SK-N-SH (cell line): ENCODE results near the gene MRGPRD. TPM values are rescaled to one million over a fixed set of nuclear protein-coding genes. Genes with fewer than 3 reads are reported as not detected.

ENCODE experiments used
- CTCF ChIA-PET: fragments of 300-600, 350-600 bp; formaldehyde crosslinking; extraction: SDS; loops from one replicate; lab custom pipeline; 2021; lab: Yijun Ruan, JAX
- POLR2A ChIA-PET: fragments of 350-600 bp; sonication (Branson Sonifier 250); formaldehyde crosslinking; extraction: SDS; loops from one replicate; lab custom pipeline; 2020; ENCODE audit warnings: antibody characterized with exemption, inconsistent platforms; lab: Yijun Ruan, JAX
- DNase-seq: peaks from one replicate; pipeline ENCODE4 v3.0.0; 2012
- H2AFZ ChIP-seq: fragments of 200-600 bp; sonication (generic); 2 replicates; pipeline ENCODE4 v1.8.1; 2016; ENCODE audit warnings: antibody characterized with exemption, mild to moderate bottlenecking, low read depth
- H3F3A ChIP-seq: fragments of 200-600 bp; sonication (generic); replicated peaks from 2 replicates; pipeline ENCODE3; 2016; ENCODE audit warnings: antibody characterized with exemption, mild to moderate bottlenecking; ENCODE audit not compliant: insufficient read depth
- H3K27ac ChIP-seq, 2 experiments: fragments of 200-500 bp in 1 of 2; fragments of 200-600 bp in 1 of 2; sonication (Bioruptor generic) in 1 of 2; sonication (generic), shearing (Covaris generic) in 1 of 2; 2 replicates each; pipeline versions ENCODE4 v1.5.1 to v1.6.1; 2014 to 2016; ENCODE audit warnings: low read depth in 2 of 2, inconsistent platforms in 1 of 2, low read length in 1 of 2, mild to moderate bottlenecking in 1 of 2, mixed read lengths in 1 of 2
- H3K27me3 ChIP-seq: fragments of 200-600 bp; sonication (generic), shearing (Covaris generic); 2 replicates; pipeline ENCODE4 v1.6.1; 2016; ENCODE audit warnings: mixed run types; ENCODE audit not compliant: insufficient read depth
- H3K36me3 ChIP-seq, 2 experiments: fragments of 200-500 bp in 1 of 2; fragments of 200-600 bp in 1 of 2; sonication (Bioruptor generic) in 1 of 2; sonication (generic) in 1 of 2; replicated peaks in 1 of 2; 2 replicates each; pipeline versions ENCODE3 to v1.5.1; 2014 to 2016; ENCODE audit warnings: low read length in 1 of 2, mild to moderate bottlenecking in 1 of 2; ENCODE audit not compliant: insufficient read depth in 2 of 2, control insufficient read depth in 1 of 2
- H3K4me1 ChIP-seq, 2 experiments: fragments of 200-500 bp in 1 of 2; fragments of 200-600 bp in 1 of 2; sonication (Bioruptor generic) in 1 of 2; sonication (generic), shearing (Covaris generic) in 1 of 2; 2 replicates each; pipeline versions ENCODE4 v1.5.1 to v1.6.1; 2014 to 2016; ENCODE audit warnings: low read depth in 1 of 2, low read length in 1 of 2, mixed run types in 1 of 2; ENCODE audit not compliant: insufficient read depth in 2 of 2, control insufficient read depth in 1 of 2
- H3K4me2 ChIP-seq: fragments of 200-600 bp; sonication (generic), shearing (Covaris generic); 2 replicates; pipeline ENCODE4 v1.6.1; 2017; ENCODE audit warnings: mixed run types
- H3K4me3 ChIP-seq, 2 experiments: fragments of 200-500 bp in 1 of 2; fragments of 200-600 bp in 1 of 2; sonication (Bioruptor generic) in 1 of 2; sonication (generic), shearing (Covaris generic) in 1 of 2; 2 replicates each; pipeline versions ENCODE4 v1.5.1 to v1.8.1; 2014 to 2016; ENCODE audit warnings: low read depth in 2 of 2, inconsistent platforms in 1 of 2, low read length in 1 of 2, mild to moderate bottlenecking in 1 of 2, mixed read lengths in 1 of 2, moderate library complexity in 1 of 2
- H3K79me2 ChIP-seq: fragments of 200-600 bp; sonication (generic); 2 replicates; pipeline ENCODE4 v1.8.1; 2017; ENCODE audit warnings: mild to moderate bottlenecking; ENCODE audit not compliant: insufficient read depth
- H3K9ac ChIP-seq: fragments of 200-600 bp; sonication (generic); 2 replicates; pipeline ENCODE4 v1.6.1; 2017; ENCODE audit warnings: mixed run types
- H3K9me2 ChIP-seq: fragments of 200-600 bp; sonication (generic); 2 replicates; pipeline ENCODE4 v1.6.1; 2017; ENCODE audit warnings: mixed run types
- H3K9me3 ChIP-seq: fragments of 200-600 bp; sonication (generic); 2 replicates; pipeline ENCODE4 v1.6.1; 2017; ENCODE audit warnings: mixed run types, mild to moderate bottlenecking, moderate library complexity
- H4K20me1 ChIP-seq: fragments of 200-600 bp; sonication (generic); 2 replicates; pipeline ENCODE4 v1.6.1; 2017; ENCODE audit warnings: mild to moderate bottlenecking, mixed run types; ENCODE audit not compliant: insufficient read depth
- CHD2 ChIP-seq: fragments of 150-350 bp; IDR thresholded peaks from 2 replicates; pipeline ENCODE4 v1.6.1; 2018; ENCODE audit warnings: low read length; ENCODE audit not compliant: partially characterized antibody
- CTCF ChIP-seq: fragments of 200-600 bp; sonication (generic); IDR thresholded peaks from 2 replicates; pipeline ENCODE4 v1.6.1; 2017; ENCODE audit warnings: antibody characterized with exemption, mild to moderate bottlenecking, moderate library complexity
- ELF1 ChIP-seq: IDR thresholded peaks from 2 replicates; pipeline ENCODE4 v1.4.0; 2012
- EP300 ChIP-seq, 2 experiments: IDR thresholded peaks; 2 replicates each; pipeline versions ENCODE4 v1.4.0 to v1.6.1; 2012; ENCODE audit warnings: borderline replicate concordance in 1 of 2, low read depth in 1 of 2, low read length in 1 of 2
- EZH2phosphoT487 ChIP-seq: fragments of 200-600 bp; sonication (generic); IDR thresholded peaks from 2 replicates; pipeline ENCODE4 v1.6.1; 2017; ENCODE audit warnings: low read depth, mixed run types, mild to moderate bottlenecking, antibody characterized with exemption, moderate library complexity, borderline replicate concordance
- FOSL2 ChIP-seq: IDR thresholded peaks from 2 replicates; pipeline ENCODE4 v1.4.0; 2012; ENCODE audit warnings: low read depth, mild to moderate bottlenecking, moderate library complexity, borderline replicate concordance
- FOXJ3 ChIP-seq: sonication (generic); formaldehyde crosslinking; IDR thresholded peaks from 2 replicates; pipeline ENCODE4 v1.5.1; 2020; ENCODE audit warnings: mild to moderate bottlenecking, missing genetic modification reagents
- GABPA ChIP-seq: IDR thresholded peaks from 2 replicates; pipeline ENCODE4 v1.4.0; 2012; ENCODE audit warnings: low read depth, mild to moderate bottlenecking
- JUND ChIP-seq: IDR thresholded peaks from 2 replicates; pipeline ENCODE4 v1.4.0; 2012
- MEF2A ChIP-seq: IDR thresholded peaks from 2 replicates; pipeline ENCODE4 v1.4.0; 2012; ENCODE audit warnings: low read depth, borderline replicate concordance
- NFIC ChIP-seq: IDR thresholded peaks from 2 replicates; pipeline ENCODE4 v1.4.0; 2012; ENCODE audit warnings: borderline replicate concordance
- PBX3 ChIP-seq: IDR thresholded peaks from 2 replicates; pipeline ENCODE4; 2012
- RAD21 ChIP-seq: IDR thresholded peaks from 2 replicates; pipeline ENCODE4 v1.6.1; 2012; ENCODE audit warnings: mild to moderate bottlenecking, low read length
- RCOR1 ChIP-seq: fragments of 150-350 bp; IDR thresholded peaks from 2 replicates; pipeline ENCODE4 v1.6.1; 2017; ENCODE audit warnings: antibody characterized with exemption, low read length
- REST ChIP-seq: IDR thresholded peaks from 2 replicates; pipeline ENCODE4 v1.6.1; 2012; ENCODE audit warnings: mild to moderate bottlenecking, low read depth, low read length, moderate library complexity
- RXRA ChIP-seq: IDR thresholded peaks from 2 replicates; pipeline ENCODE4 v1.4.0; 2012; ENCODE audit warnings: low read depth, mild to moderate bottlenecking, borderline replicate concordance
- SIN3A ChIP-seq: IDR thresholded peaks from 2 replicates; pipeline ENCODE4 v1.6.1; 2012; ENCODE audit warnings: low read depth, mild to moderate bottlenecking, low read length, moderate library complexity, borderline replicate concordance
- SMC3 ChIP-seq: IDR thresholded peaks from 2 replicates; pipeline ENCODE4 v1.6.1; 2012; ENCODE audit warnings: low read depth, low read length, improper control_type of control experiment
- WGBS: methylation state at CpG from one replicate; pipeline ENCODE4 v1.1.6; 2017; ENCODE audit warnings: low lambda C conversion rate; 5-methylcytosine and 5-hydroxymethylcytosine counted together
- polyA plus RNA-seq, 3 experiments: library from polyadenylated mRNA; depleted of rRNA; stranded (reverse); fragments of >200 nt; gene quantifications; 2 replicates each; pipeline ENCODE4 v1.2.3, GENCODE V29; 2012

Gene MRGPRD
- polyA plus RNA-seq, 1 of the 3 experiments (the other 2 are of a cell fraction): not detected

DNA sequence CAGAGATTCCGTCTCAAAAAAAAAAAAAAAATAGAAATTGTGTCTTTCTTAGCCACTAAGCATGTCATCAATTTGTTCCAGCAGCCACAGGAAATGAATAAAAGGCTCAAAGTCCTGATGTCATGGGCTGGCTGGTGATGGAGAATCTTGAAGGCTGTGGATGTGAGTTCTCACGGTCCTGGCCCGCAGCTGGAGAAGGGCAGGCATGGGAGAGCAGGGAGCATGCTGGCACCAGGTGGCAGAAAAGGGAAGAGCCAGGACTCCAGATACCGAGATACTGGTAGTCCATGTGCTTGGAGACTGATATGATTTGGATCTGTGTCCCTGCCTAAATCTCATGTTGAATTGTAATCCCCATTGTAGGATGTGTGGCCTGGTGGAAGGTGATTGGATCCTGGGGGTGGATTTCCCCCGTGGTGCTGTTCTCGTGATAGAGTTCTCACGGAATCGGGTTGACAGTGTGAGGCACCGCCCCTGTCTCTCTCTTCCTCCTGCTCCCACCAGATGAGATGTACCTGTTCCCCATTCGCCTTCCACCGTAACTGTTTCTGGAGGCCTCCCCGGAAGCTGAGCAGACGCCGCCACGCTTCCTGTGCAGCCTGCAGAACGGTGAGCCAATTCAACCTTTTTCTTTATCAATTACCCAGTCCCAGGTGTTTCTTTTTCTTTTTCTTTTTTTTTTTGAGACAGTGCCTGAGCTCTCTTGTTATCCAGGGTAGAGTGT lies 18.1 kb downstream of the MRGPRD start:
- Histone ChIP-seq H3K9ac (no peak overlapping the region), H4K20me1 (no peaks in the 10 kb centered on the region), H3K4me2 (no peak overlapping the region), H3K4me3 (no peak overlapping the region), H3K9me2 (no peaks in the 10 kb centered on the region), H2AFZ (no peak overlapping the region), H3K36me3 (no peaks in the 10 kb centered on the region), H3K27ac (no peak overlapping the region), H3K9me3 (no peaks in the 10 kb centered on the region), H3K27me3 (no peaks in the 10 kb centered on the region), H3F3A (no peaks in the 10 kb centered on the region), H3K79me2 (no peaks in the 10 kb centered on the region), H3K4me1 (peaks cover 0 to 9% of the 10 kb centered on the region in 2 experiments; a peak in 1 of 4 replicates)
- POLR2A ChIA-PET: no interaction called here
- WGBS: 81% methylated on average over 16 of the region's 16 CpGs
- no peak for DNase-seq
- CTCF ChIA-PET: interaction anchor here (1.3 kb wide), 1 partner anchor 82 kb away, joined by 3 read pairs; no protein-coding TSS in a partner anchor
- TF ChIP-seq SMC3: peak; percentile 10; the same call in 1 of the 2 replicates
- TF ChIP-seq GABPA: no peak
- TF ChIP-seq CTCF: peak; percentile 12; the same call in 1 of the 2 replicates
- TF ChIP-seq CHD2: no peak
- TF ChIP-seq RAD21: peak; percentile 40
- TF ChIP-seq FOXJ3: no peak
- TF ChIP-seq ELF1: no peak

- H3K36me3 ChIP-seq: no peaks in the 10 kb centered on the region
- H3K79me2 ChIP-seq: no peaks in the 10 kb centered on the region
- no peaks in the 10 kb centered on the region for H3F3A ChIP-seq
- DNase-seq: peak; percentile 43
- H3K4me2 ChIP-seq: no peak overlapping the region
- H3K4me3 ChIP-seq: no peak overlapping the region
- H3K4me1 ChIP-seq: peaks cover 0 to 9% of the 10 kb centered on the region in 2 experiments; a peak in 1 of 4 replicates
- no peak overlapping the region for H3K9ac ChIP-seq
- no peak overlapping the region for H2AFZ ChIP-seq
- H3K27me3 ChIP-seq: no peaks in the 10 kb centered on the region
- POLR2A ChIA-PET: no interaction called here
- no peak overlapping the region for H3K27ac ChIP-seq
- no peaks in the 10 kb centered on the region for H3K9me3 ChIP-seq
- no peaks in the 10 kb centered on the region for H3K9me2 ChIP-seq
- H4K20me1 ChIP-seq: no peaks in the 10 kb centered on the region
- 68% methylated on average over 8 of the region's 8 CpGs for WGBS
- CTCF ChIA-PET: no interaction called here
- no peak for TF ChIP-seq FOSL2
- TF ChIP-seq REST: no peak
- TF ChIP-seq PBX3: no peak
- no peak for TF ChIP-seq NFIC
- TF ChIP-seq RCOR1: no peak
- no peak for TF ChIP-seq SMC3
- no peak for TF ChIP-seq CTCF
- TF ChIP-seq EZH2phosphoT487: no peak
- TF ChIP-seq CHD2: no peak
- no peak for TF ChIP-seq RAD21
- no peak for TF ChIP-seq MEF2A
- TF ChIP-seq RXRA: no peak
- TF ChIP-seq JUND: no peak
- no peak for TF ChIP-seq EP300 (IDR thresholded peaks at IDR 0.05; ENCODE audit: borderline replicate concordance in 1 of 2, low read depth in 1 of 2, low read length in 1 of 2)
- no peak for TF ChIP-seq SIN3A
- TF ChIP-seq FOXJ3: no peak
These were observed 19.5 kb downstream of the MRGPRD start for GRCh38 chr11:68961245-68961644.
